HepG2 (cell line): ENCODE results near the gene HCRTR1. TPM values are rescaled to one million over a fixed set of nuclear protein-coding genes. Genes with fewer than 3 reads are reported as not detected.

Experiments used
- BORCS8-MEF2B ChIP-seq: sonication (generic); formaldehyde crosslinking; IDR thresholded peaks from 2 replicates; pipeline ENCODE4 v1.8.0; 2022; ENCODE audit warnings: mild to moderate bottlenecking, missing genetic modification reagents
- ELF1 ChIP-seq: sonication (generic); formaldehyde crosslinking; IDR thresholded peaks from 2 replicates; pipeline ENCODE4 v1.4.0; 2020; ENCODE audit warnings: missing genetic modification reagents
- FOXO1 ChIP-seq: sonication (generic); formaldehyde crosslinking; IDR thresholded peaks from 2 replicates; pipeline ENCODE4 v1.4.0; 2020; ENCODE audit warnings: missing genetic modification reagents
- FOXP4 ChIP-seq: sonication (generic); formaldehyde crosslinking; IDR thresholded peaks from 2 replicates; pipeline ENCODE4 v1.4.0; 2020; ENCODE audit warnings: missing genetic modification reagents
- HBP1 ChIP-seq: IDR thresholded peaks from 2 replicates; pipeline ENCODE4 v1.6.1; 2016; ENCODE audit warnings: low read depth, control low read depth
- KLF6 ChIP-seq: IDR thresholded peaks from 2 replicates; pipeline ENCODE4 v1.8.0; 2016; ENCODE audit warnings: missing biosample characterization, missing genetic modification reagents
- MAFF ChIP-seq: IDR thresholded peaks from 2 replicates; pipeline ENCODE4 v1.6.1; 2011; ENCODE audit warnings: low read depth, low read length, improper control_type of control experiment
- SNAI1 ChIP-seq: sonication (generic); formaldehyde crosslinking; IDR thresholded peaks from 2 replicates; pipeline ENCODE4 v1.5.0; 2020; ENCODE audit warnings: mild to moderate bottlenecking, missing genetic modification reagents, borderline replicate concordance
- SP1 ChIP-seq, 2 experiments: fragments of 450-650 bp in 1 of 2; sonication (generic) in 1 of 2; formaldehyde crosslinking in 1 of 2; IDR thresholded peaks; 2 replicates each; pipeline versions ENCODE4 v1.4.0 to v1.6.1; 2016 to 2020; ENCODE audit warnings: missing genetic modification reagents in 1 of 2
- ZBTB8A ChIP-seq: sonication (generic); formaldehyde crosslinking; IDR thresholded peaks from 2 replicates; pipeline ENCODE4 v1.4.0; 2020; ENCODE audit warnings: mild to moderate bottlenecking, low read depth, missing genetic modification reagents, borderline replicate concordance
- ZHX2 ChIP-seq, 2 experiments: sonication (generic) in 1 of 2; formaldehyde crosslinking in 1 of 2; IDR thresholded peaks; 2 replicates each; pipeline versions ENCODE4 v1.6.1 to v1.9.0; 2014 to 2022; ENCODE audit warnings: antibody characterized with exemption in 1 of 2, borderline replicate concordance in 1 of 2, inconsistent platforms in 1 of 2, low read depth in 1 of 2, missing genetic modification reagents in 1 of 2
- ZKSCAN8 ChIP-seq: IDR thresholded peaks from 2 replicates; pipeline ENCODE4 v1.6.1; 2016; ENCODE audit warnings: borderline replicate concordance, missing genetic modification reagents, missing compliant biosample characterization
- ZNF33A ChIP-seq: sonication (generic); formaldehyde crosslinking; IDR thresholded peaks from 2 replicates; pipeline ENCODE4 v1.5.1; 2020; ENCODE audit warnings: missing genetic modification reagents, mild to moderate bottlenecking, moderate library complexity, borderline replicate concordance
- ZNF414 ChIP-seq: sonication (generic); formaldehyde crosslinking; IDR thresholded peaks from 2 replicates; pipeline ENCODE4 v1.5.0; 2020; ENCODE audit warnings: missing genetic modification reagents
- polyA plus RNA-seq, 8 experiments: library from polyadenylated mRNA; depleted of rRNA in 3 of 8; stranded (reverse) in 7 of 8; unstranded in 1 of 8; fragments of >200 nt; fragmentation: Illumina TruSeq in 4 of 8; extraction: Trizol in 4 of 8; gene quantifications; 2 replicates each; pipeline versions ENCODE4 v1.2.1 to v1.2.3, GENCODE V29; 2011 to 2016; ENCODE audit warnings: low read depth in 4 of 8, missing spikeins in 1 of 8, mixed read lengths in 1 of 8; ENCODE audit not compliant: insufficient read depth in 1 of 8
- total RNA-seq, 5 experiments: library from RNA; depleted of rRNA; stranded (reverse); fragments of >200 nt; fragmentation: Illumina TruSeq; extraction: Trizol; gene quantifications; 2 replicates each; pipeline ENCODE4 v1.2.3, GENCODE V29; 2016; ENCODE audit warnings: low read depth in 1 of 5

HCRTR1 gene
- total and polyA plus RNA-seq, 2 of the 13 experiments (the other 11 are each of a cell fraction or from before 2014, with no cell fraction given) = not detected

- TF ChIP-seq ZHX2 (IDR thresholded peaks at IDR 0.05; ENCODE audit: low read depth) = no peak; the same call in 1 of the 2 replicates
- no peak for TF ChIP-seq ZHX2 (CRISPR knock-in tag; IDR thresholded peaks at IDR 0.05; ENCODE audit: borderline replicate concordance)
- no peak for TF ChIP-seq ZBTB8A
- no peak for TF ChIP-seq SNAI1 (CRISPR knock-in tag)
- TF ChIP-seq ELF1 (CRISPR knock-in tag) = no peak
- no peak for TF ChIP-seq ZNF414 (CRISPR knock-in tag)
- no peak for TF ChIP-seq ZNF33A (CRISPR knock-in tag)
- TF ChIP-seq ZKSCAN8 (CRISPR knock-in tag) = peak; percentile 68; the same call in 1 of the 2 replicates
- peak; percentile 58 for TF ChIP-seq FOXO1
- 0 out of 2 replicates have a peak, but pooled peaks have one; percentile 58 for TF ChIP-seq HBP1 (CRISPR knock-in tag)
- TF ChIP-seq MAFF = peak; percentile 57
- TF ChIP-seq SP1 (IDR thresholded peaks at IDR 0.05) = no peak
- TF ChIP-seq SP1 (CRISPR knock-in tag; IDR thresholded peaks at IDR 0.05) = no peak
- 0 out of 2 replicates have a peak, but pooled peaks have one; percentile 27 for TF ChIP-seq KLF6 (CRISPR knock-in tag)
- no peak for TF ChIP-seq BORCS8-MEF2B (CRISPR knock-in tag)
- TF ChIP-seq FOXP4 (CRISPR knock-in tag) = peak; percentile 33; the same call in 1 of the 2 replicates
Measured at GRCh38 chr1:31572323-31573104, 45.0 kb upstream of the HCRTR1 start (continued).
